Measurements from ENCODE around the gene SP140L. TPM values are rescaled to one million over a fixed set of nuclear protein-coding genes. Genes with fewer than 3 reads are reported as not detected.

SP140L gene
- total RNA-seq, 1 donor from 2014 or later, result 20.6 TPM

GRCh38 chr2:230325316-230326243, 1.4 kb upstream of the SP140L start:
- Mint-ChIP-seq H3K4me3 (ENCODE audit: unreplicated experiment) (no peak overlapping the region), H3K27me3 (ENCODE audit: low read depth) (no peaks in the 10 kb centered on the region), H3K9me3 (ENCODE audit: low read depth) (peaks cover 13% of the 10 kb centered on the region), H3K36me3 (ENCODE audit: low read depth) (peaks cover 17% of the 10 kb centered on the region), H3K27ac (ENCODE audit: unreplicated experiment) (no peak overlapping the region), H3K4me1 (ENCODE audit: low read depth) (peaks cover 43% of the 10 kb centered on the region)
- no peak for DNase-seq (ENCODE audit: low spot score)
- TF ChIP-seq, protein P1, sequence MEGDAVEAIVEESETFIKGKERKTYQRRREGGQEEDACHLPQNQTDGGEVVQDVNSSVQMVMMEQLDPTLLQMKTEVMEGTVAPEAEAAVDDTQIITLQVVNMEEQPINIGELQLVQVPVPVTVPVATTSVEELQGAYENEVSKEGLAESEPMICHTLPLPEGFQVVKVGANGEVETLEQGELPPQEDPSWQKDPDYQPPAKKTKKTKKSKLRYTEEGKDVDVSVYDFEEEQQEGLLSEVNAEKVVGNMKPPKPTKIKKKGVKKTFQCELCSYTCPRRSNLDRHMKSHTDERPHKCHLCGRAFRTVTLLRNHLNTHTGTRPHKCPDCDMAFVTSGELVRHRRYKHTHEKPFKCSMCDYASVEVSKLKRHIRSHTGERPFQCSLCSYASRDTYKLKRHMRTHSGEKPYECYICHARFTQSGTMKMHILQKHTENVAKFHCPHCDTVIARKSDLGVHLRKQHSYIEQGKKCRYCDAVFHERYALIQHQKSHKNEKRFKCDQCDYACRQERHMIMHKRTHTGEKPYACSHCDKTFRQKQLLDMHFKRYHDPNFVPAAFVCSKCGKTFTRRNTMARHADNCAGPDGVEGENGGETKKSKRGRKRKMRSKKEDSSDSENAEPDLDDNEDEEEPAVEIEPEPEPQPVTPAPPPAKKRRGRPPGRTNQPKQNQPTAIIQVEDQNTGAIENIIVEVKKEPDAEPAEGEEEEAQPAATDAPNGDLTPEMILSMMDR (IDR thresholded peaks at IDR 0.05), result no peak

- TF ChIP-seq, protein P1 (IDR thresholded peaks at IDR 0.05), result no peak
- peaks cover 15% of the 10 kb centered on the region for H3K36me3 Mint-ChIP-seq (ENCODE audit: low read depth)
- DNase-seq (ENCODE audit: low spot score), result no peak
- peak overlapping the region; percentile 80 for H3K4me3 Mint-ChIP-seq (ENCODE audit: unreplicated experiment)
- peak overlapping the region; percentile 97 for H3K27ac Mint-ChIP-seq (ENCODE audit: unreplicated experiment)
- peaks cover 7% of the 10 kb centered on the region for H3K9me3 Mint-ChIP-seq (ENCODE audit: low read depth)
- H3K27me3 Mint-ChIP-seq (ENCODE audit: low read depth), result no peaks in the 10 kb centered on the region
- peaks cover 50% of the 10 kb centered on the region for H3K4me1 Mint-ChIP-seq (ENCODE audit: low read depth)
Measured at GRCh38 chr2:230327418-230328154, 593 bp downstream of the SP140L start.

DNA sequence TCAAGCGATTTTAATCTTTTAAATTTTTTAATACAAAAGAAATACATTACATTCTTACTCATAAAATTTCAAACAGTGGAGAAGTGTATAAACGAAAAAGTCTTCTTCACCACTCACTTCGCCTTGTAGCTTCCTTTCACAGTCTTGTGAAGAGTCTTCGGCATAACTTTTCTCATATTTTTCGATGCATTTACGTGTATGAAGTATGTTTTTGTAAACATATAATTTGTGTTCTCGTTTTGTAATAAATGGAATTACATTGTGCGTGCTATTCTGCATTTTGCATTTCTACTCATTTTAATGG, 1.1 kb downstream of the SP140L start:
- H3K36me3 Mint-ChIP-seq (ENCODE audit: low read depth), result peaks cover 14% of the 10 kb centered on the region
- DNase-seq (ENCODE audit: low spot score), result no peak

DNA sequence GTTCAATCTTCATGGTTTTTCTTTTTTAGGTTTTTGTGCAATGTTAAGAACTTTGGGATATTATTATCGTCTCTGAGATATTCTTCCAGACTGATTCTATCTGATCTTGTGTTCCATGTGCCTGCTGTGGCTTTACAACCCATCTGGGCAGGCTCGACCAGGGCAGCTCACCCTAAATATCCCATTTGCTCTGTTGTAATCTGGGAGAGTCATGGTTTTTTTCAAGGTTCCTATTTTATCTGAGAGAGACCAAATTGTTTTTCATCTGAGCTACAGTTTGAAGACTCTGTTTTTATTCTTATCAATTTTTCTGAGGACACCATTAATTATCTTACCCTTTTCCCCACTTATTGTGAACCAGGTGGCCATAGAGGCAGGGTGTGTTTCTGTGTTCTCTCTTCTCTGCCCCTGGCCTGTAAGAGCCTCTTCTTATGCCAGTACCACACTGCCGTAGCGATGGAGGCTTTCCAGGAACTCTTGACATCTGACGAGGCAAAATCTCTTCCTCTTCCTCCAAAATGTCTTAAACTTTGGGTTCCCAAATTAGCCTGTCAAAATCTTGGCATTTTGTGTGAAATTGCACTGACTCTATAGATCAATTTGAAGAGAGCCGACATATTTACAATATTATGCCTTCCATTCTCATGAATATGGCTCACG, 3.1 kb downstream of the SP140L start:
- Mint-ChIP-seq H3K4me1 (ENCODE audit: low read depth) (peaks cover 55% of the 10 kb centered on the region), H3K27ac (ENCODE audit: unreplicated experiment) (peak overlapping the region; percentile 78), H3K4me3 (ENCODE audit: unreplicated experiment) (no peak overlapping the region), H3K27me3 (ENCODE audit: low read depth) (no peaks in the 10 kb centered on the region), H3K36me3 (ENCODE audit: low read depth) (peaks cover 24% of the 10 kb centered on the region), H3K9me3 (ENCODE audit: low read depth) (peaks cover 4% of the 10 kb centered on the region)
- no peak for DNase-seq (ENCODE audit: low spot score)
- TF ChIP-seq, protein P1 (IDR thresholded peaks at IDR 0.05), result no peak

More for the DNA sequence above, 1.1 kb downstream of the SP140L start:
- Mint-ChIP-seq H3K27me3 (ENCODE audit: low read depth) (no peaks in the 10 kb centered on the region), H3K27ac (ENCODE audit: unreplicated experiment) (no peak overlapping the region), H3K4me1 (ENCODE audit: low read depth) (peaks cover 50% of the 10 kb centered on the region), H3K9me3 (ENCODE audit: low read depth) (peaks cover 3% of the 10 kb centered on the region), H3K4me3 (ENCODE audit: unreplicated experiment) (peak overlapping the region; percentile 37)
- TF ChIP-seq, protein P1 (IDR thresholded peaks at IDR 0.05), result no peak

DNA sequence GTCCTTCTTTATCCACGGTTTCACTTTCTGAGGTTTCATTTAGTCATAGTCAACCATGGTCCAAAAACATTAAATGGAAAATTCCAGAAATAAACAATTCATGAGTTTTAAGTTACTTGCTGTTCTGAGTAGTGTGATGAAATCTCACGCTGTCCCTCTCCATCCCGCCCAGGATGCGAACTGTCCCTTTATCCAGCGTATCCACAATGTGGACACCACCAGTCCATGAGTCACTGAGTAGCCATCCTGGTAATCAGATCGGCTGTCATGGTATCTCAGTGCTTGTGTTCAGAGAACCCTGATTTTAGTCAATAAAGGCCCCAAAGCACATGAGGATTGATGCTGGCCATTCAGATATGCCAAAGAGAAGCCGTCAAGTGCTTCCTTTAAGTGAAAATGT, 3.7 kb downstream of the SP140L start:
- DNase-seq (ENCODE audit: low spot score), result no peak
- peaks cover 4% of the 10 kb centered on the region for H3K9me3 Mint-ChIP-seq (ENCODE audit: low read depth)
- no peaks in the 10 kb centered on the region for H3K27me3 Mint-ChIP-seq (ENCODE audit: low read depth)
- TF ChIP-seq, protein P1 (IDR thresholded peaks at IDR 0.05), result no peak
- H3K36me3 Mint-ChIP-seq (ENCODE audit: low read depth), result peaks cover 27% of the 10 kb centered on the region
- H3K27ac Mint-ChIP-seq (ENCODE audit: unreplicated experiment), result peak overlapping the region; percentile 78
- peaks cover 61% of the 10 kb centered on the region for H3K4me1 Mint-ChIP-seq (ENCODE audit: low read depth)
- H3K4me3 Mint-ChIP-seq (ENCODE audit: unreplicated experiment), result peak overlapping the region; percentile 0

Measured in chondrocyte (in vitro differentiated cells).